ENCODE measurements around the gene FAM171A1.

GRCh38 chr10:15334650-15335323 lies 36.3 kb downstream of the FAM171A1 start:
- TF ChIP-seq, protein P1, sequence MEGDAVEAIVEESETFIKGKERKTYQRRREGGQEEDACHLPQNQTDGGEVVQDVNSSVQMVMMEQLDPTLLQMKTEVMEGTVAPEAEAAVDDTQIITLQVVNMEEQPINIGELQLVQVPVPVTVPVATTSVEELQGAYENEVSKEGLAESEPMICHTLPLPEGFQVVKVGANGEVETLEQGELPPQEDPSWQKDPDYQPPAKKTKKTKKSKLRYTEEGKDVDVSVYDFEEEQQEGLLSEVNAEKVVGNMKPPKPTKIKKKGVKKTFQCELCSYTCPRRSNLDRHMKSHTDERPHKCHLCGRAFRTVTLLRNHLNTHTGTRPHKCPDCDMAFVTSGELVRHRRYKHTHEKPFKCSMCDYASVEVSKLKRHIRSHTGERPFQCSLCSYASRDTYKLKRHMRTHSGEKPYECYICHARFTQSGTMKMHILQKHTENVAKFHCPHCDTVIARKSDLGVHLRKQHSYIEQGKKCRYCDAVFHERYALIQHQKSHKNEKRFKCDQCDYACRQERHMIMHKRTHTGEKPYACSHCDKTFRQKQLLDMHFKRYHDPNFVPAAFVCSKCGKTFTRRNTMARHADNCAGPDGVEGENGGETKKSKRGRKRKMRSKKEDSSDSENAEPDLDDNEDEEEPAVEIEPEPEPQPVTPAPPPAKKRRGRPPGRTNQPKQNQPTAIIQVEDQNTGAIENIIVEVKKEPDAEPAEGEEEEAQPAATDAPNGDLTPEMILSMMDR (conservative IDR thresholded peaks at IDR 0.05; ENCODE audit: low read length) = no peak
- no peak for TF ChIP-seq EZH2phosphoT487 (IDR thresholded peaks at IDR 0.05; ENCODE audit: borderline replicate concordance)
